ENCODE measurements around the gene GPR37L1. TPM values are rescaled to one million over a fixed set of nuclear protein-coding genes. Genes with fewer than 3 reads are reported as not detected.

GPR37L1 gene
- total and polyA plus RNA-seq, 2 of the 4 experiments (the other 2 are of a cell fraction) = 0.02 TPM; not detected in 1

DNA sequence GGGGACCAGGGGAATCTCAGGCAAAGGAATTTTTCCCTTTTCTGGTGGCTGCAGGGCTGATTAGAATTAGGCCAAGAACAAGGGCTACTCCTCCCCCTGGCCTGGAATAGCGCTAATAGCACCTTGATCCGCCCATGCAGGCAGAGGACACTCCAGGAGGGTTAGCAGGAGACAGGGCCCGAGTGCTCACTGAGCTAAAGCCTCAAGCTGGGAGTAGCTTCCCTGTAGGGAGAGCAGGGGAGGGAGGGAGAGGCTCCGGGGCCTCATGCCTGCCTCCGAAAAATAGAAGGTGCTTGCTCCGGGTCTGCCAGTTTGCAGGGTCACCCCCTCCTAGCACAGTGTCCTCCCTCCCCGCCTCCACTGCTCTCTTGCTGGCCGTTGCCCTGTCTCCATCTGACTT lies 33.9 kb downstream of the GPR37L1 start:
- DNase-seq = no peak
- Histone ChIP-seq H3K27me3 (ENCODE audit: control insufficient read depth, insufficient read depth, low read length) (peaks cover 25% of the 10 kb centered on the region), H2BK20ac (ENCODE audit: low read depth, low read length) (no peak overlapping the region), H2BK15ac (ENCODE audit: low read depth, low read length) (no peak overlapping the region), H2AK5ac (ENCODE audit: low read depth, low read length) (no peak overlapping the region), H3K4ac (ENCODE audit: low read depth, low read length) (no peak overlapping the region), H3K4me1 (ENCODE audit: control insufficient read depth, insufficient read depth, low read length) (no peaks in the 10 kb centered on the region), H4K8ac (ENCODE audit: low read depth in 2 of 2, low read length in 2 of 2) (no peak overlapping the region), H2BK5ac (ENCODE audit: low read depth, low read length, poor library complexity, severe bottlenecking) (no peak overlapping the region), H4K20me1 (ENCODE audit: insufficient read depth, low read length) (no peaks in the 10 kb centered on the region), H4K5ac (ENCODE audit: low read depth, low read length) (no peak overlapping the region), H3K56ac (ENCODE audit: extremely low read depth, insufficient read depth, low read length) (no peak overlapping the region), H3K36me3 (ENCODE audit: control insufficient read depth, insufficient read depth, low read length) (no peaks in the 10 kb centered on the region), H3K27ac (ENCODE audit: insufficient read depth, low read length) (no peak overlapping the region), H2AFZ (replicated peaks; ENCODE audit: low read length, poor library complexity) (no peak overlapping the region), H3K18ac (ENCODE audit: low read depth, low read length) (no peak overlapping the region), H2BK120ac (ENCODE audit: low read depth, low read length) (no peak overlapping the region), H3K9ac (ENCODE audit: low read depth, low read length) (no peak overlapping the region), H2AK9ac (replicated peaks; ENCODE audit: low read depth, low read length, poor library complexity) (no peak overlapping the region), H3K9me3 (ENCODE audit: control insufficient read depth, insufficient read depth, low read length) (no peaks in the 10 kb centered on the region), H3K4me3 (ENCODE audit: insufficient read depth, low read depth, low read length) (no peak overlapping the region), H3K9me1 (ENCODE audit: insufficient read depth, low read length) (no peaks in the 10 kb centered on the region), H3K14ac (replicated peaks; ENCODE audit: low read depth, low read length) (no peak overlapping the region), H3K4me2 (ENCODE audit: low read depth, low read length) (no peak overlapping the region), H3K79me1 (ENCODE audit: low read depth in 1 of 2, low read length in 2 of 2) (no peaks in the 10 kb centered on the region), H3K23ac (ENCODE audit: low read depth, low read length) (no peak overlapping the region), H4K91ac (ENCODE audit: insufficient read depth, low read depth, low read length) (no peak overlapping the region)
- dilution Hi-C loops (cut with HindIII; ENCODE audit: low sequenced_read_pairs, unreplicated experiment) (no loop called here), intact Hi-C loops (cut with micrococcal nuclease) (no loop called here), in situ Hi-C loops (cut with MboI; ENCODE audit: low sequenced_read_pairs) (no loop called here)
- TF ChIP-seq MXI1 (IDR thresholded peaks at IDR 0.05; ENCODE audit: borderline replicate concordance, low read depth, low read length) = no peak
- TF ChIP-seq RFX5 (IDR thresholded peaks at IDR 0.05; ENCODE audit: low read depth, low read length) = no peak
- WGBS, 2 experiments (ENCODE audit: extremely low coverage in 2 of 2, insufficient read length in 1 of 2) = no CpG with 5 or more reads among the region's 8 CpGs
- no peak for ATAC-seq (ENCODE audit: low read depth)
- no TSS peak for BruUV-seq (replicated peaks)
- ChIA-PET POLR2A (ENCODE audit: unreplicated experiment) (no interaction called here), CTCF (interaction anchor here (0.8 kb wide), 1 partner anchor 278 kb away, joined by 3 read pairs; no protein-coding TSS in a partner anchor)

Data from IMR-90 (cell line).